SU-DHL-6 (cell line): ENCODE measurements around the gene TPM4.

Source experiments
- CTCF ChIP-seq: fragments of 200-600 bp; sonication (generic); IDR thresholded peaks from one replicate; pipeline ENCODE4 v1.5.1; 2017; ENCODE audit warnings: antibody characterized with exemption, mild to moderate bottlenecking, low read length, moderate library complexity; ENCODE audit not compliant: insufficient read depth, poor library complexity, severe bottlenecking
- EZH2phosphoT487 ChIP-seq: fragments of 200-600 bp; sonication (generic), shearing (Covaris generic); conservative IDR thresholded peaks from 2 replicates; pipeline ENCODE4 v1.6.1; 2018; ENCODE audit warnings: mild to moderate bottlenecking, antibody characterized with exemption, low read length, moderate library complexity, mixed read lengths

- TF ChIP-seq CTCF: no peak
- no peak for TF ChIP-seq EZH2phosphoT487
Observed at GRCh38 chr19:16088351-16089009, 12.2 kb downstream of the TPM4 start.
